NCI-H774 (cell line): ENCODE measurements around the gene METAP1.
"Not testable (repeated sequence)": the region's sequence is repeated elsewhere in the genome, so short reads cannot be mapped to it uniquely, and the experiment has no call there.

ENCODE experiments used
- DNase-seq: peaks from one replicate; lab custom pipeline; 2025; lab: John Stamatoyannopoulos, UW

METAP1 gene

GRCh38 chr4:98997166-98997565 lies 1.6 kb downstream of the METAP1 start:
- no peak for DNase-seq

DNA sequence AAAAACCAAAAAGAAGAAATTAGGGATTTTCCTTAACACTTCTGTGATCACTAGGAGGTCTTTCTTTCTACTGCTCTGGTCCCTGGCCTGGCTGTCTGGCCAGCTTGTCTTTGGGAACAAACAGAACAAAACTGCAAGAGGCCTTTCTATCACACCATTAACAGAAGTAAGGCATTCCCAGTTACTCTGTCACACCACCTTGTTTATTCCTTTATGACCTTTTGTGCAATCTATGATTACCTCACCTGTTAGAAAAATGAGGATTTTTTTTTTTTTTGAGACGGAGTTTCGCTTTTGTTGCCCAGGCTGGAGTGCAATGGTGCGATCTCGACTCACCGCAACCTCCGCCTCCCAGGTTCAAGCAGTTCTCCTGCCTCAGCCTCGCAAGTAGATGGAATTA lies 3.0 kb downstream of the METAP1 start:
- DNase-seq = no peak

GRCh38 chr4:99002279-99002678 lies 6.8 kb downstream of the METAP1 start:
- no peak for DNase-seq

DNA sequence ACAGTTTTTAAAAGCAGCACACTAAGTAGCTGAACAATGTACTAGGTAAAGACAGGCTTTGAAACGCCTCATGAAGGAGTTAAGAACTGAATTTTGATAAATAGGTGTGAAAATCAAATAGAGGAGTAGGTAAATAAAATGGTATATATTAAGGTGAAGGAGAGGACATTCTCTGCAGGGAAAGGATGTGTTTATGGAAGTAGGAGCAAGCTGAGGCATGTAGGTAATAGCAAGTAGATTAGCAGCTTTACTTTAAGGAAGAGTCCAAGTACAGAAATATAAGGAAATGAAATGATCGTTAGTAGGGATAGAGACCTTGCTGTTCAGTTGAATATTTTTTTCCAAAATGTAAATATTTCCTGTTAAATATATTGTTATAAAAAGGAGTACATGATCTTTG lies 12.5 kb downstream of the METAP1 start:
- DNase-seq = no peak

DNA sequence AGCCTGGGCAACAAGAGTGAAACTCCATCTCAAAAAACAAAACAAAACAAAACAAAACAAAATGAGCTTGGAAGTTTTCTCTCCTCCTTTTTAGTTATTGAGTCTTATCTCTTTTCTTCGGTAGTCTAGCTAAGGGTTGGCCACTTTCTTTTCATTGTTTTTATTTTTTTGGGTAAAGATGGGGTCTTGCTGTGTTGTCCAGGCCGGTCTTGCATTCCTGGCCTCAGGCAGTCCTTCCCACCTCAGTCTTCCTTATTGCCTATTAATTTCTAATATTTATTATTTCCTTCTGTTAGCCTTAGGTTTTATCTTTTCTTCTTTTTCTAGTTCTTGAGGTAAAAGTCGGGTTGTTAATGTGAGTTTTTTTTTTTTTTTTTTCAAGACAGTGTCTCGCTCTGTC lies 16.4 kb downstream of the METAP1 start:
- no peak for DNase-seq

- no peak for DNase-seq
These were observed 17.9 kb downstream of the METAP1 start for GRCh38 chr4:99013402-99013843.

- no peak for DNase-seq
These were observed 18.5 kb downstream of the METAP1 start for GRCh38 chr4:99013884-99014523.

DNA sequence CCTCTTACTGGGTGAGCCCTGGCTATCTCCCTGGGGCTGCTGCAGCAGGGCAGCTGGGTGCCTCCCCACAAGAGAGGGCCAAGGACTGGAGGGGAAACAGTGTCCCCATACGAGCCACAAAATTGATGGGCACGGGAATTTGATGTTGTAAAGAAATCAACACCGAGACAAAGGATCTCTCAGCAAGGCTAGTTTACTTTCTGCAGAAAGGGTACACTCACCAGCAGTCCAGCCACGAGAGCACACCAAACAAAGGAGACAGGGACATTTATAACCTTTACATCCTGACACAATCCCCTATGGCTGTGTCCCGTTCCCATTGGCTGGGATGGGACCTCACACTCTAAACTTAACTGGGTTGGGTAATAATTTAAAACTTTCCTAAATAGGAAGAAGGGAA lies 25.9 kb downstream of the METAP1 start:
- no peak for DNase-seq

DNA sequence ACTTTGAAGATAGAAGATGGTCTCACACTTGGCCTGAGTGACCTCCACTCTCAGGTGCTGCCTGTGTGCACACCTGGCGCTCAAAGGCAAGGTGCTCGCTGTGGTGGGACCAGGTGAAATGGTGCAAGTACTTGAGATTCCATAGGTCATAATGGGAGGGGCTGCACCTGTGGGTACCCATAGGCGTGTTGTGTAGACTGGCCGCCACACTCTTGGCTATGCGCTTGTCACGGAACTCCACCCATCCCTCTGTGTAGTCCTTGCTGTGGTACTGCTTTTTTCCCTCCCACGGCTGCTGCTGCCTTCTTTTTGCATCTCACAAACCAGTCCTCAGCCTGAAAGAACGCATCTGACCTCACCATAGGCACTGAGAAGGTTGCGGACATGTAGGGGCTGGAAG lies 27.0 kb downstream of the METAP1 start:
- DNase-seq = no peak

DNA sequence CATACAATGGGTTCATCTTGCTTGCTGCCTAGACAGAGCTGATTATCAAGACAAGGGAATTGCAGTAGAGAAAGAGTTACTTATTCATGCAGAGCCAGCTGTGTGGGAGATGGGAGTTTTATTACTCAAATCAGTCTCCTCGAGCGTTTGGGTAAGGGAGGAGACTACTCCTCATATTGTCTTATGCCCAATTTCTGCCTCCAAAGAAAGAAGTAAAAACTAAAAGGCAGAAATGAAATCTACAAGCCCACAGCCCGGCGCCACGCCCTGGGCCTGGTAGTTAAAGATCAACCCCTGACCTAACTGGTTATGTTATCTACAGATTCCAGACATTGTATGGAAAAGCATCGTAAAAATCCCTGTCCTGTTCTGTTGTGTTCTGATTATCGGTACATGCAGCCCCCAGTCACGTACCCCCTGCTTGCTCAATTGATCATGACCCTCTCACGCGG lies 28.3 kb downstream of the METAP1 start:
- not testable (repeated sequence) for DNase-seq

DNA sequence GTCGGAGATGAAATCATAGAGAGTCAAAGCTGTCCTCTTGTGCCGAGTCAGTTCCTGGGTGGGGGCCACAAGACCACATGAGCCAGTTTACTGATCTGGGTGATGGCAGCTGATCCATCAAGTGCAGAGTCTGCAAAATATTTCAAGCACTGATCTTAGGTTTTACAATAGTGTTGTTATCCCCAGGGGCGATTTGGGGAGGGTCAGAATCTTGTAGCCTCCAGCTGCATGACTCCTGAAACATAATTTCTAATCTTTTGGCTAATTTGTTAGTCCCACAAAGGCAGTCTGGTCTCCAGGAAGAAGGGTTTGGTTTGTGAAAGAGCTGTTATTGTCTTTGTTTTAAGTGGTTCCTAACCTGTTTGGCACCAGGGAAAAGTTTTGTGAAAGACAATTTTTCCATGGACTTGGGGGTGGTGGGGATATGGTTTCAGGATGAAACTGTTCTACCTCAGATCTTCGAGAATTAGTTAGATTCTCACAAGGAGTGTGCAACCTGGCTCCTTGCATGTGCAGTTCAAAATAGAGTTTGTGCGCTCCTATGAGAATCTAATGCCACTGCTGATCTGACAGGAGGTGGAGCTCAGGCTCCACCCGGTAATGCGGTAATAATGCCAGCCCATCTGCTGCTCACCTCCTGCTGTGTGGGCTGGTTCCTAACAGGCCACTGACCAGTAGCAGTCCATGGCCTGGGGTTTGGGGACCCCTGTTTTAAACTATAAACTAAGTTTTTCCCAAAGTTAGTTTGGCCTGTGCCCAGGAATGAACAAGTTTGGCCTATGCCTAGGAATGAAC lies 29.2 kb downstream of the METAP1 start:
- no peak for DNase-seq

- DNase-seq = no peak
These were observed 30.0 kb downstream of the METAP1 start for GRCh38 chr4:99025506-99025905.

DNA sequence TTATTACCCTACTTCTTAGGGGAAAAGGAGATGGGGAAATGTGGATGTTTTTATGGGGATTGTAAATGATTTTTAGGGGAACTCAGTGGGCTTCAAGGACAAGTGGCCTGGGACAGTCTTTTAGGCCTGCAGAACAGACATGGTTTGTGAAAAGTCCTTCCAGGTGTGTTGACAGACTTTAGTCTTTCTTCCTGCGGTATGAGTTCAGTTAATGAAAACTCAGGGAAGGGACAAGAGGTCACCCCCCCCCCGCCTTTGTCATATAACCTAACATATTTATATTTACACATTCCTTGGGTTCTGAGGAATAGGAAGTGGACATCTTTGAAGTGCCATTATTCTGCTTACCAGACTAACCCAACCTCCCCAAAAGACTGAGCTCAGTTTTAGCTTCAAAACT lies 31.8 kb downstream of the METAP1 start:
- DNase-seq = no peak

- no peak for DNase-seq
These were observed 32.7 kb downstream of the METAP1 start for GRCh38 chr4:99028187-99028586.

GRCh38 chr4:99029018-99029735 lies 33.7 kb downstream of the METAP1 start:
- DNase-seq = no peak

DNA sequence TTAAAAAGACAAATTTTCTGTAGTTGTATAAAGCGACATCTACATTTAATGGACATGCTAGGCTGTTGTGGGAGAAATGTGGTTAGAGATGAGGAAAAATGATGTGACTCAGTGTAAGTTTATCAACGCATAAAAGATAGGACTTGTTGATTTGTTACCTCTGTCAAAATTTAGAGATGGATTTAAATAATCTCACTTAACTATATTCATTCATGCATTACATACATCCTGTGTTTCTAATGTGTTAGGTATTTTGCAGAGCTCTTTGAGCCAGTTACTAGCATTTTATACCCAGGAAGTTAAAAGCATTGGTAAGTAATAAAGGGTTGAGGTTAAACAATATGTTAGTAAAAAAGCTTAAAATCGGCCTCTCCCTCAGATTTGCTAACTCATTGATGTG lies 34.3 kb downstream of the METAP1 start:
- no peak for DNase-seq

- DNase-seq = no peak
These were observed 38.4 kb downstream of the METAP1 start for GRCh38 chr4:99033956-99034355.

DNA sequence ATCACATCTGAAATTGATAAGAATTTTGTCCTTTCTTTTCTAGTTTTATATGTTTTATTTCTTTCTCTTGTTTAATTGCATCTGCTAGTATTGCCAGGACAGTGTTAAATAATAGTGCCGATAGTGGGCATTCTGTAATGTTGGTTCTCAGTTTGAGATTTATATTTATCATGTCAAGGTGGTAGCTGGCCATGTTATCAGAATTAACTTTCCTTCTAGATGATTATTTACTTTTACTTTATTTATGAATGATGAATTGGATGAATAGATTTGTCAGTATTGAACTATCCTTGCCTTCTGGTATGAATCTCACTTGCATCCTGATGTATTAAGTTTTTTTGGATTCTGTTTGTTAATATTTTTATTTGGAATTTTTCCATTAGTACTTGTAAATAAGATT lies 42.7 kb downstream of the METAP1 start:
- no peak for DNase-seq

- no peak for DNase-seq
These were observed 47.8 kb downstream of the METAP1 start for GRCh38 chr4:99043346-99043745.

DNA sequence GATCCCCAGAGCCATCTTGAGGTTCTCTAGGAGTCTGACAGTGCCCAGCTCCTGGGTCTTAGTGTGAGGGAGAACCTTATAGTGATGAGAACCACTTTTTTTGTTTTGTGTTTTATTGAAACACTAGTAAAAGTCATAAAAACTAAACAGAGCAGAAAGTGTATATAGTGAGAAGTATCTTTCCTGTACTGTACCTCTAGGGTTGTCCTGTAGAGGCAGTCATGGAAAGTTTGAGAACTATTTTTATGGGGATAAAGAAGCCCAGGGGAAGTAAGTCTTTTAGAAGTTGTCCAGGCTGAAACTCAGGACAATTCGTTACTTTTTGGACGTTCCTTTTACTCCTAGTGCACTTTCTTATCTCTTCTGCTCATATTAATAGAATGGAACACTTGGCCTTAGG lies 52.2 kb downstream of the METAP1 start:
- DNase-seq = no peak

- DNase-seq = no peak
These were observed 57.4 kb downstream of the METAP1 start for GRCh38 chr4:99052902-99053301.

- no peak for DNase-seq
These were observed 59.0 kb downstream of the METAP1 start for GRCh38 chr4:99054428-99054994.

GRCh38 chr4:99058228-99058627 lies 62.7 kb downstream of the METAP1 start:
- DNase-seq = no peak
